T follicular helper cell (primary cell): Measurements from ENCODE around the gene DPYD.

Experiments
- DNase-seq: peaks from one replicate; pipeline ENCODE4 v3.0.0-alpha.2; 2020; ENCODE audit warnings: low read depth

DPYD gene

DNA sequence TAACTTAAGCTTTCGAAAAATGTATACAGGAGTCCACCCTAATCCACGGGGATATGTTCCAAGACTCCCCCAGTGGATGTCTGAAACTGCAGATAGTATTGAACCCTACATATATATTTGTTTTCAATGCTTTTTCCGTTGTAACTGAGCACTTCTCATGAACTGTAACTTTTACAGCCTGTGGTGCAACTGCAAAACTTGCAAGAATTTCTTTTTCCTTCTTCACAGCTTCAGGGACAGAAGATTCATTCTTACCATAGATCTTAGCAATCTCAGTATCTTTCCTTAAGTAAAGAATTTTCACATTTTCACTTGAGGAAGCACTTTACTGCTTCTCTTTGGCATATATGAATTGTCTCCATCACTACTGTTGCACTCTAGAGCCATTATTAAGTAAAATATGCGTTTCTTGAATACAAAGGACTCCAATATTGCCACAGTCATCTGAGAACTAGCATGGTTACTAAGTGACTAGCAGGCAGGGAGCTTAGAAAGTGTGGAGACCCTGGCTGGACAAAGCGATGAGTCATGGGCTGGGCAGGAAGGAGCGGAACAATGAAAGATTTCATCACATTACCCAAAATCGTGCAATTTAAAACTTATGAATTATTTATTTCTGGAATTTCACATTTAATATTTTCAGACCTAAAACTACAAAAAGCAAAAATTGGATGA, 14.1 kb downstream of the DPYD start:
- no peak for DNase-seq

- no peak for DNase-seq
Measured at GRCh38 chr1:97905141-97905940, 15.5 kb downstream of the DPYD start.

- no peak for DNase-seq
Measured at GRCh38 chr1:97904534-97904933, 16.3 kb downstream of the DPYD start.

DNA sequence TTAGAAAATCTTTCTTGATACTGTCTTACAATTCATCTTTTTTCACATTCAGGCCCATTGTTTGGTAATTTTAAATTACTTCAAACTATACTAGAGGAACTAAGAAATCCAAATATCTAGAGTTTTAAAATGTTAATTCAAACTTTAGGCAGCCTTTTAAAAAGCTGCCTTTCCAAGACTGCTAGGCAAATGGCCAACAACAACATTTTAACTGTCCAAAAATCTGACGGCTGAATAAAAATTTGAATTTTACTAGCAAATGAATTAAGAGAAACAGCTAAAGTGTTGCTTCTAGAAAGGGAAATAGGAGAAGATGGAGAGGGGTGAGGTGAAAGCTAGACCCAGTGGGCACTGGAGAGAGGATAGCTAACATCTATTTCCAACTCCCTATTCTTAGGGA, 17.2 kb downstream of the DPYD start:
- DNase-seq = no peak

DNA sequence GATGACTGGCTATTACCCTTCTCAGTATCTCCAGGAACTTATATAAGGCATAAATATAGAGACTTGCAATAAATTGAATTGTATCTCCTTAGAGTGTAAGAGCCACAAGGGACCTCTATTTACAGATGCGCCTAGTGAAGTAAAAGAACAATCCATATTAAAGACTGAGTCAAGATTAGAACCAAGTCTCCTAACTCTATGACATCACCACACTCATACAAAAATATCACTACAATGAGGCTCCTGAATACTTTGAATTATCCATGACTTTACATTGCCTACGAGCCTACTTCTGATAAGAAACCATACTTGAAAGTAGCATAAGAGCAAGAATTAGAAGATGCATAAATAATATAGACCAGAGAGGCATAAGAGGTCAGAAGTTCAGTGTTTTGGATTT, 18.8 kb downstream of the DPYD start:
- DNase-seq = no peak

GRCh38 chr1:97901017-97901658, 19.7 kb downstream of the DPYD start:
- DNase-seq = no peak

DNA sequence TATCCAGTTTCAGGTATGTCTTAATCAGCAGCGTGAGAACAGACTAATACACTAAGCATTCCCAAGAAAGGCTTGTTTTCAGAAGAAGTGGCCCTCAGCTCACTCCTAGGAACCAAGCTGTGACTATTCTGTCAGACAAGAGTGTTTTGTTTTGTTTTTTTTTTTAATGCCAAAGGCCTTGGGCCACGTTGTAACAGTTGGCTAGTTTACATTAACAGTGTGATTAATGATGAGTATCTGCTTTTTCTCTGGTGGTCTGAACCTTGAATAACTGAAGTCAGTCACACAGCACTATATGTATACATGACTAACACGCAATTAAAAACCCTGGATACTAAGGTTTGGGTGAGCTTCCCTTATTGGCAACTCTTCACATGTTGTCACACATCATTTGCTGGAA, 21.9 kb downstream of the DPYD start:
- DNase-seq = no peak

DNA sequence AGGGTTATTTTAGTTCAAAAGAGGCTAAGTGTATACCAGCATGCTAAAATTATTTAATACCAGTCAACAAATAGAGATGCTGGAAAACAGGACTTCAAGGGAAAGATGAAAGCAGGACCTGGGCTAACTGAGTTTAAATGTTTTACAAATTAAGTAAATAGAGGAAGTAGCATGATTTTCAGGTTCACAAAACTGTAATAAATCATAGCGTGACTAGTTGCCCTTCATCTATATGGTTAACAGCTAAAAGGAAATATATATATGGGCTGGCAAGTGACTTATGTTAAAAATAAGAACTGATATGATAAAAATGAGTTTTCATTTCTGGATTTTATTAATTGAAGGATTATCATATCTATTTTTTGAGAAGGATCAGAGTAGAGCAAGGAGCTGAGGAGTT, 25.6 kb downstream of the DPYD start:
- no peak for DNase-seq

DNA sequence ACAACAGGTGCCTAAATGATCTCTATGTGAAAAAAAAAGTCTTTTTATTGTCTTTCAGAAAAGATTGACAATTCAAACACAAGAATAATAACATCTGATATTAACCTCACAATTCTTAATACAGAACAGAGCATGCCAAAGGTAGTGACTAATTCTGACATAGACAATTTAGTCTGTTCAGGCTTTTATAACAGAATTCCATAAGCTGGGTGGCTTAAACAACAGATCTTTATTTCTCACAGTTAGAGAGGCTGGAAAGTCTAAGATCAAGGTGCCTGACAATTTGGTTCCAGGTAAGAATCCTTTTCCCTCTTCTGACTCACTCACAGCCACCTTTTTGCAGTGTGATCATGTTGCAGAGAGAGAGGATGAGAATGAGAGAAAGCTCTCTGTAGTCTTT, 27.0 kb downstream of the DPYD start:
- DNase-seq = no peak

GRCh38 chr1:97886199-97886598, 34.6 kb downstream of the DPYD start:
- no peak for DNase-seq

DNA sequence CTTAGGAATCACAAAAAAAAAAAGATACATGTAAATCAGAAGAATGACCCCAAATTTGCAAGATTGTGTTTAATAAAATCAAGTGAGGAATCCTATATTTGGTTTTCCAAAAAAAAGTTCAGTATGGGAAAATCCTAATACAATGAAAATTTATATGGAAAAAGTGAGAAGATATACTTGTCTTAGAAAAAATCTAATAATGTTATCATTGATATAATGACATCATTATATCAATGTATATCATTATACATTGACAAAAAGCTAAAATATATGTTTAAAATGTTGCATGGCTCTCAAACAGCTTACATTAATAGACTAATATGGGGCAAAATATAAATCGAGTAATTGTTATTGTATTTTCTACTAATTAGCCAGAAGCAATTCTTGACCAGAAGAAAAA, 37.0 kb downstream of the DPYD start:
- no peak for DNase-seq

- DNase-seq = no peak
Measured at GRCh38 chr1:97877307-97877706, 43.5 kb downstream of the DPYD start.

GRCh38 chr1:97875996-97876395, 44.8 kb downstream of the DPYD start:
- DNase-seq = no peak

DNA sequence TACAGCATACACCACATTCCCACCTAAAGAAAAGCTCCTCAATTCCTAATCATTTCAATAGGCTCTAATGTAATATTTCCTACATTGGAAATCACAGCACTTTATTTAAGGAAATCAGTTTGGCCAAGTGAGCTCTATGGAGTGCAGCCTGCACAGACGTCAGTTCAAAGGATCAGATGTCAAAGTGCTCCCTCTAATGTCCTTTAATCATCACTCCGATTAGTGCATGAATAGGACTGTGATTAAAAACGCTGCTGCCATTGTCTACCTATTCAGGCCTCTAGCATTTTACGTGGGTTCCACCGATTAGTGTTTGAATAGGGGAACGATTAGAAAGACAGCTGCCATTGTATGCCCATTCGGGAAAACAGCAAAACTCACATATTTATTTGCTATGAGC, 50.2 kb downstream of the DPYD start:
- DNase-seq = no peak

GRCh38 chr1:97869441-97869840, 51.4 kb downstream of the DPYD start:
- no peak for DNase-seq

DNA sequence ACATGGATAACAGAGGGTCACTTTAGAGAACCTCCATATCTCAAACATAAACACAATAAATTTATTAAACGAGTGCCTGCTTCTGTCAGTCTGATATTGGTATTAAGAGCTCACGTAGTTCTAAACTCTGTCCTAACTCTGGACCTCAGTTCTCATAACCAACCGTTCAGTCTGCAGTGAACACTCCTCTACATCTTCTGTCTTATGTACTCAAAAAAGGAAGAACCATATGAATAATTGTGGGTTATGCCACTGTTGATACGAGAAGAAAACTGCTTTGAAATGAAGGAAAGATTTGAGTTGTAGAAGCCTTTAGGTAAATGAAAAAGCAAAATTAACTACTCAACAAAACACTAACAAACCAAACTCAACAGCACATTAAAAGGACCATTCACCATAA, 53.7 kb downstream of the DPYD start:
- no peak for DNase-seq

DNA sequence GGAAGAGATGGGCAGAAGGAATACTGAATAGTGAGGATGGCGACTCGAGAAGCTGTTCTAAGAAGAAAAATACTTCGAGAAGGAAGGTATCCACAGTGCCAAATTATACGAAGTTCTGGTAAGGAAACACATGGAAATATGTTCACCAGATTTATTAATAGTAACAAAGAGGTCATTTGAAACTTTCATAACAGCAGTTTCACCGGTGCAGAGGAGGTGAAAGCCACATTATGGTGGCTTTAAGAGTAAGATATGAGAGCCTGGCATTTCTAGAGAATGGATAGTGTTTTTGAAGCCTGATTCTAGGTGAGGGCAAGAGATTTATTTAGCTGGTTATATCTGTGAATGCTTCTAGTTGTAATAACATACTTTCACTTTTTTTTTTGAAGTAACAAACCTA, 56.2 kb downstream of the DPYD start:
- DNase-seq = no peak

DNA sequence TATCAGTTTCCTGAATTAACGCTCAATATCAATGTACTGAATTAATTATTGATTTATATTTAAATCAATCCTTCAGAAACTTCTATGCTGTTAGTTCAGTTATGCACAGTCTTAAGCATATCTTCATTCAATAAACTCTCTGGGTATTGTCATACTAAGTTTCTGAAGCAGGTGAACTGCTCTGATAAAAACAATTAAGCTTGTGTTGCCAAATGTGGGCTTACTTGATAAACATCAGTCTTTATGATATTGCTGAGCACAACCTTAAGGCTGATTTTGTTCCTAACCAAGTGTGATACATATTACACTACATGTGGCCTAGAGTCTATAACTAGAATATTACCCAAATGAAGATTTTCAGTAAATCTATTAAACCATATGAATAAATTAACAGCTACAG, 67.6 kb downstream of the DPYD start:
- DNase-seq = no peak

DNA sequence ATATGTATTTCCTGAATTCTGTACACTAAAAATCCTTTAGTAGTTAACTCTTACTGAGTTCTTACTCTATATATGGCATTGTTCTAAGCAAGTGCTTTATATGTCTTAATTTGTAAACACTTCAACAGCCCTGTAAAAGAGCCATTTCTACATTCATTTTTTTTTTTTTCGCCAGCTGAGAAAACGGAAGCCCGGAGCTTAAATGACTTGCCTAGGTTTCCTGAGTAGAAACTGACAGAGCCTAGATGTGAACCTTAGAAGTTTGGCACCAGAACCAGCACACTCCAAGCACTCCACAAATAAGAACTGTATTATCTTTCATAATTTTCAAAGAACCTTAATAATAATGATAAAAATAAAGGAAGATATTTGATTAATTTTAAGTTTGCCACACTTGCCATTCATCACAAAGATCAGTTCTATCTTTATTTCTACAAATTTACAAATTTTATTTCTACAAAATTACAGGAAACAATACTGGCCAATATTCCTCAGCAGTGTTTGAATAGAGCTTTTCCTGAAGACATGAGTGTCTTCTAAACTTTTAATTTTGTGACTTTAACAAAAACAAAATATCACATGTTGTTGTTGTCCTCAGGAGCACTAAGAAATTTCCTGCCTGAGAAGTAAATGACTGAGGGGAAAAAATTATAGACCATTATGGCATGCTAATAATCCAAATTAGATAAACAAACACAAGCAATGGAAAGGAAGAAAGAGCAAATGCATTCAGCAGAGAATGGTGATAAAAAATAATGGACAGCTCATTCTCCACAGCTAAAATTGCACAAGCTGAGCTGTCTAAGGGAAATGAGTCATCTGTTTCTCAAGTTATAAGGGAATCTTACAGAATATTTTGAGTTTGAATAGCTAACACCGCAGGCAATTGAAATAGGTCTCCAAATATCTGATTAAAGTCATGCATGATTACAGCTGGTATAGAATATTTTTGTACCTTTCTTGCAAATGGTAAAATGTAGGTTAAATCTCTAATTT, 71.2 kb downstream of the DPYD start:
- DNase-seq = no peak

DNA sequence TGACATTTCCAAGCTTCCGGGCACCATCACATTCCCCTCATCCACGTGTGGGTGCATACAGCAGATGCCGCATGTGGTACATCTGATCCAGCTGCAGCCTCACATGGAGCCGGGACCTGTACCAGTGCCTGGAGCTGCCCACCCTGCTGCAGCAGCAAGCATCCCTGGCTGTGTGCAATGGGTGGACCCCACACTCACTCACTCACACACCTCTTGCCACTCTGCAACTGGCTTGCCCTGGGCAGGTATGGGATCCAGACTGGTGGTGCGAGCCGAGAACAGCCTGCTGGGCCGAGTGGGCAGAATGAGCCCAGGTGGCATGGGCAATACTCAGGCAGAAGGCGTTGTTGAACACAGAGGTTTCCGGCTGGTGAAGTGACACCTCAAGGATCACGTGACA, 75.0 kb downstream of the DPYD start:
- no peak for DNase-seq

- no peak for DNase-seq
Measured at GRCh38 chr1:97844552-97845089, 76.2 kb downstream of the DPYD start.

GRCh38 chr1:97841338-97841737, 79.5 kb downstream of the DPYD start:
- DNase-seq = no peak
